GM12872 (cell line): Measurements from ENCODE around the gene STRA8.

Experiments
- CTCF ChIP-seq: IDR thresholded peaks from 3 replicates; pipeline ENCODE4 v1.5.1; 2011; ENCODE audit warnings: low read depth, mild to moderate bottlenecking, low read length, moderate library complexity; ENCODE audit not compliant: insufficient read depth

Gene STRA8

DNA sequence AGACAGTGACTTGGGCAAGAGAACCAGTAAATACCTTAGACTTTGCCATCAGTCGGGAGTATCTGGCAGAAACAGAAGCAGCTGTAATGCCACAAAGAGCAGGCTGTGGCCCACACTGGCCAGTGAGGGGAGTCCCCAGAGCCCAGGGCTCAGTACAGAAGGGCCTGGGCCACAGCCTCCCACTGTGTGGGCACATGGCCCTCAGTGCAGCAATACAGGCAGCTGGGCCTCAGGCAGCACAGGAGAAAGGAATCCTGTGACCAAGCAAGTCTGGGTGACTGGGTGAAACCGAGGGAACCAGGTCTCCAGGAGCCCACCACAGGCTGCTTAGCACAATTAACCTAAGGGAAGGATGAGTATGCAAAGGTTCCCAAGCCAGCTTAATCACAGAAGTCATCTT, 36.3 kb upstream of the STRA8 start:
- no peak for TF ChIP-seq CTCF

DNA sequence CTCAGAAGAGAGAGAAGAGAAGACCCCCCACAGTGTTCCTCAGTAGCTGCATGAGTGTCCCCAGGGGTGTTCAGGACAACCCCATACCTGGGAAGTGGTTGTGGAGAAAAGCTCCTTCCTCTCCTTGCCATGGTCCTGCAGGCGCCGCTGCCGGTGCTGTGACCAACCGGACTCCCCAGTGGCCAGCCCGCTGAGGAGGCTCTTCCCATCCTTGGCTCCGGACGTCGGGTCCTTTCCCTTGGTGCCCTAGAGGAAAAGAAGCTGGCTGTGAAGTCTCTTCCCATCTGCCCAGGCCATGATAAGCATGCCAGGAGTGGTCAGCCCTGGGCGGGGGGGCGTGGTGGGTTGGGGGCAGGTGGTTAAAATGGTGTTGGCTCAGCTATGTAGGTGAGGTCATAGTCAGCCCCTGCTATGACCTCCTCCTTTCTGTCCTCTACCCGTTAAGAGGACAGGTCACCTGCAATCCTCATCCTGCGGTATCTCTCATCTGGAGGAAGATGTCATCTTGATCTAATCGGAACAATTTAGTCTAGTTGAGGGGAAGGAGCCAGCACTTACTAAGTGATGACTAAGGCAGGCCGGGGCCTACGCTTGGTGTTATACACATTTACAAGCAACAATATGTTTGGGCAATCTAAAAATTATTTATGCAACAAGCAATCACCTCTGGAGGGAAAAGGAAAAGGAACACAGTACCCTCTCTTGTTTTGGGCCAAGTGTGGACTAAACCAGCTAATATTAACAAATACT, 35.6 kb upstream of the STRA8 start:
- no peak for TF ChIP-seq CTCF

DNA sequence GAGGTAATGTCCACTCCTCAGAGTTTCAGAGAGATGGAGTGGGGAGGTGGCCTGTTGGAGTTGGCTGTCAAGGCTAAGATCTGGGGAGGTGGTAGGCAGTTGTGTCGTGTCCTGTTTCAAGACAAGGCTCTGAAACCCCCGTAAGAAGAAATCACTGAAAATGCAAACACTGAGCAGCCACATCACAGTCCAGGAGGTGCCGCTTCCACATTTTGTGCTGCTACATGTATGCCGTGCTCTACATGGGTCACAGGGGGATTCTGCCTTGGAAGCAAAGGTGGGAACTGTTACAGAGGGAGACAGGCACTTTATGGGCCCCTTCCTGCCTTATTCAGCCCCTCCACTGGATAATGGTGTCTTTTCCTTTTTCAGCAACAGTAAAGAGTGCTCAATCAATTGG, 34.2 kb upstream of the STRA8 start:
- TF ChIP-seq CTCF: no peak

DNA sequence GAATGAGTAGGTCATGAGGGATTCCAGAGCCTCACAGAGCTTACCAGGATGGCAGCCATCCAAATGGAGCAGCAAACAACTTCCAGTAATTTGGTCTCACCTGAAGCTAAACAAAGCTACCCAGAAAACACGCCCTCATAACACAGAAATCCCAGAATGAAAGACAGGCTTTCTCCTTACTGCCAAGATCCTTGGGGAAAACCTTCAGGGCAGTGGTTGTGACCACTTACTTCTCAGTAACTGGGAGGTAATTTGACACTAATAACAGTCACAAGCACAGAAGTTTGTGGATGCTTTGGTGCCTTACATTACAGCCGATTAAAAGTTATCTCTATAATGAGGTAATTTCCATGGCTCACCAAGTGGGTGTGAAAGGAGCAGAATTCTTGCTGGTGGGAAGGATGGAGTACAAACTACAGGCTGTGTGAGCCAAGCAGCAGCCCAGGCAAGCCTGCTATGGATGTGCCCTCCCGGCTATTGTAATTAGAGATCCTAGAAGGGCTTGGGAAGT, 32.8 kb upstream of the STRA8 start:
- TF ChIP-seq CTCF: no peak

DNA sequence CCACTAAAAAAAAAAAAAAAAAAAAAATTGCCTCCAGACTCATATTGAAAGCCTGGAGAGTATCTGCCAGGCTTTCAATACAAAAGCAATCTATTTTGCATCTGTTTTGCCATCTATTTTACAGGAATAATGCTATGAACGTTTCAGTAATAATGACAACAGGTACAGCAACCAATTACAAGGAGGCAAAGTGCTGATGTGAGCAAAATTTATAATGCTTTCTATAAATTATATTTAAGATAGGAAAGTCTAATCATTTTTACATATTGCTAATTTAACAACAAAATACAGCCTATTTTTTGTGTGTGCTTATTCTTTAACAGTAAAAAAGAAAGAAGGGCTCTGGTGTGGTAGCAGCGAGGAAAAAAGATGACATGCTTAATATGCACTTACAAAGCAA, 32.3 kb upstream of the STRA8 start:
- no peak for TF ChIP-seq CTCF

GRCh38 chr7:135204341-135204749, 29.3 kb upstream of the STRA8 start:
- no peak for TF ChIP-seq CTCF

DNA sequence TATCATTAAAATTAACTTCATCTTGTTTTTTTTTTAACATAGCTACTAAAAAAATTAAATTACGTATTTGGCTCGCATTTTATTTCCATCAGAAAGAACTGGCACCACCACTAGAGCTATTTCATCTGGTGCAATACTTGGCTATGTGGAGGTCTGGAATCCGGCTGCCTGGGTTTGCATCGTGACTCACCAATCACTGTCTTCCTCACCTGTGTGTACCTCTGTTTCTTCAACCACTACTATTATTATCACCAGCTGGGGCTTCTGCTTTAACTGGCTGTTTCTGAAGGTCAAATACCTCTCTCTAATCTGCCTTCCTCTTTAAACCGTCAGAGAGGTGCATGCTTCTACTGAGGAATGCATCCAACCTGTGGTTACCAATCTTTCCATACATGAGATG, 28.8 kb upstream of the STRA8 start:
- TF ChIP-seq CTCF: no peak
